HG03108 (cell line): ENCODE measurements around the gene PPP3R1.

Source experiments
- ATAC-seq: cut with Tn5 transposase; IDR thresholded peaks from one replicate; pipeline ENCODE4 v1.9.1; 2021; ENCODE audit warnings: moderate library complexity; ENCODE audit not compliant: unreplicated experiment

The PPP3R1 gene

DNA sequence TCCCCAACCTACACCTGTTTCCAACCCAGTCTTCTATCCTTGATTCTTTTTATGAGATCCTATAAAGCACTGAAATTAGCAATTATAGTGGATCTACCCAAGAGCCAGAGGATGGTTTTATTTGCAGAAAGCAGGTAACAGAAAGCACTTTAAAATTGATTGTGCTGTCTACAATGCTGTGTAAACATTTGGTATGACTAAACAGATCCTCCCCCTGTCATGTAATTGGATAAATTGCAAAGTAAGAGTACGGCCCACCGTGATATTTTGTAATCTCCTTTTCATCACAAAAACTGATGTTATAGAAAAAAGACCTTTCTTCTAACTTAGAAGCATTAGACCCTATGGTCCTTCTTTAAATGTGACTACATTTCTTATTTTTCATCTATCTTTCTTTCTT, 11.3 kb upstream of the PPP3R1 start:
- ATAC-seq = no peak

DNA sequence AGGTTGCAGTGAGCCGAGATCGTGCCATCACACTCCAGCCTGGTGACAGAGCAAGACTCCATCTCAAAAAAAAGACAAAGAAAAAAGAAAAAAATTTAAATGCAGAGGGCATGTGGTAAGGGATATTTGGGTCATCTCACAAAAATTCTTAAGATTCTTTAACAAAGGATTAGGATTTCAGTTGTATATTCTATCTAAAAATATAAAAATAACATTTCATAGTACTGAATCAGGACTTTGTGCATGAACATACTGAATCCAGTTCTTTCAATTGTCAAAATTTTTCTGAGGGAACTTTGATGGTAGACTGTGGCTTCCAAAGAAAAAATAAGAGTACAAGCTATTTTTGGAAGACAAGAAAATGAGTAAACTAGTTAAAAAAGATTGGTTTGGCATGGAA, 6.5 kb upstream of the PPP3R1 start:
- no peak for ATAC-seq

DNA sequence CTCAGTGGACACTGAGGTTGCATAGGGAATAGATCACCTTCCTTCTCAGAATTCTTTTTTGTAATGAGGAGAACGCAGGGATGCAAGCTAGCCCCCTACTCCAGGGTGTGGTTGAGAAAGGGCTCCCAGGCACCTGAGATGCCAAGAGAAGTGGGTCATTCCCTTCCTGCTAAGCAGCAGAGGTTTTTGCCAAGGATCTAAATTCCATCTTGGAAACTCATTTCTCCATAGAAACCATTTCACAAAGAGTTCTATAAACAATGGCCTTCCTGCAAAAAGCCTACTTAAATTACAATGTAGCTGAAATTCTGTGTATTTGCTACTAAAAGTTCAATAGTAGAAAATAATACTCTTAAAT, 3.7 kb upstream of the PPP3R1 start:
- ATAC-seq = no peak

DNA sequence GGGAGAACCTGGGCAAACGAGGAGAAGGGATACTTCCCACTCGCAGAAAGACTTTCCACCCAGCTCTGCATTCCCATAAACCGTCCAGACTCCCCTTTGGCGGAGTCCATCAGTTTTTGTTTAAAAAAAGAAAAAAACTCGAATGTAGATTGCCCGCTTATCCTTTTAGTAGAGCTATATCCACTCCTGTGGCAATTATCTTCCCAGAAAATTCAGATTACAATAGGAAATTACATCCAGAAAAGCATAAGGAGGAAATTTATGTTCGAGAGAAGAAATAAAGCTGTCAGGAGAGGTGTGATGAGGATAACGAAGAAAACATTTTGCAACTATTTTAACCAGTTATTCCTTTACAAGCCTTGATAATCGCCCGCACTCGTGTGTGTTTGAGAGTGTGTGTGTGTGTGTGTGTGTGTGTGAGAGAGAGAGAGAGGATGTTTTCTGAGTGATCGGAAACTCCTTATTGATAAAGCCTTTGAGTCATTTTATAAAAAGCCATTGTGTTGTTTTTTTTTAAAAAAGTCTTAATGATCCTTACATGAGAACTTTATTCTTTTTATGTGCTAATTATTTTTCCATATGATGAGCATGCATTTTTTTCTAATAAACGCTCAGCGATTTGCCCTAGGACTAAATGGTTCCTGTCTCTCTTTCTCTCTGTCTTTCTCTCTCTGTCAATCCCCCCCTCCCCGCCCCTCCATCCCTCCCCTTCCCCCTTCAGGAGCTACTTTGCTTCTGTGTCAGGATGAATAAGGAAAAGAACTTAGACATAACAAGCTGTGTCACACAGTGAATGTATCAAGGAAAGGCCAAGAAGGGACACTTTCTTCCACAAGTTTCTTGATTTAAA, 1.1 kb upstream of the PPP3R1 start:
- no peak for ATAC-seq

DNA sequence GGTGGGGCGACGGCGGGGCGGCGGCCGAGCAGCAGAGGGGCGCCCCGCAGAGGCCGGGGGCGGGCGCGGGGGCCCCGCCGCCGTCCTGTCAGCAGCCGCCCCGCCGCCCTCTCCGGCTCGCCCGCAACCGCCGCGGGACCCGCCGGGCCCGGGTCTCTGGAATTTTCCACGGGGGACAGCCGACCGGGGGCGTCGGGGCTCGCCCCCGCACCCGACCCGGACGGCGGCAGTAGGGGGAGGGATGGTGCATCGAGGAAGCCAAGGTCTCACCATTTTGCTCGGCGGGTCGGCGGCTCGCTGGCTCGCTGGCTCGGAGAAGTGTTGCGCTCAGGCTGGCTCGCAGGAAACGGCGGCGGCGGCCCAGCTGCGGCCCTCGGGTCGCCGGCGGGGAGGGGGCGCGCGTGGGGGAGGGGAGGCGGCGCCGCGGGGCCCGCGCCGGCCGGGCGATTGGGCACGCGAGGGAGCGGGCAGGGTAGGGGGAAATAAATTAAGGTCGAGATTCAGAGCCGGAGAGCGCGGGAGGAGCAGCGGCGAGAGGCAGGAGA, 405 bp downstream of the PPP3R1 start:
- ATAC-seq = peak; percentile 9

DNA sequence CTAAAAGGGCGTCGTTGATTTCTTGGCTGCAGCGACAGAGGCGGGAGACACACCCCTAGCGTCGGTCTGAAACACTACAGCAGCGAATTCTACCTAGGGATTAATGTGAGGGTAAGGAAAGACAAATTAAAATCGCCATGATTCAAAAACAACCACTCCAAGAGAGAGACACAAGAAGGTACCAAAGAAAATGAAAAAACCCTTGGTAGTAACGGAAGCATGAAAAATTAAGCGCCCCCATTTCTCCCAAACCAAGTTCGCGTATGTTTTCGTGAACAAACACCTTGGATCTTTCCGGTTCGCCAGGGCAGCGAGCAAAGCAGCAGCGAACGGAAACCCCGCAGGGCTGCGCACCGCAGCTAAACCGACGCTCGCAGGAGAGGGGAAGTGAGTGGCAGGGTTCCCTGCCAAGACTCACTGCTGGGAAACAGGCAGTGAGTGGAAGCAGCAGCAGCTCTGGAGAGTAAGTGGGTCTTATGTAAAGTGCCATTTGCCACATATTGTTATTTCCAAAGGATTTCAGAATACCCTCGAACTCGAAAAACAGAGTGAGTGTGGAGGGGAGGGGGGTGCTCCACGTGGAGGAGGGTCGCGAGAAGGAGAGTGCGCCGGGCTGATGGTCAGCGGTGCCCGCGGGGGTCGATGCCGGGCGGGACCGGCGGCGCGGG, 1.0 kb downstream of the PPP3R1 start:
- peak; percentile 45 for ATAC-seq

DNA sequence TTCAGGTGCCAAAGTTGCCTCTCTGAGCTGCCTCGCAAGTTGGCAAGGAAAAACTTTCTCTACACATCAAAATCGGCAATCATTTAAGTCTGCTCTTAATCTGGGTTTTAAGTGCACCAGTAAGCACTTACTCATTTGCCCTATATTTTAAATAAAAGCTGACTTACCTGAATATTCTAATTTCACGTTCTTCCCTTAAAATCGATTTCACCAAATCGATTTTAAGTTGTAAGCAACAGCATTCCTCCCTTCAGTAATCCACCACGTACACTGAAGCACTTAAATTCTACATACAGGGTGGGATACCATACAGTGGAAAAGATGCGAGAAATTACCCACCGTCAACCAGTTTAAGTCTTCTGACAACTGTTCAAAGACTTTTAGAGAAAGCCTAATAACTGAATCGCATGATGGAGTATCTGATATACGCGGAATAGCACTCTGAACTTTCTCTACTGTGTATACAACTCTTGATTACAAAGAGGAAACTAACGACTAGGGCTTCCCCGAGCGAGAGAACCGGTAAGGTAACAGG, 1.6 kb downstream of the PPP3R1 start:
- ATAC-seq = no peak

DNA sequence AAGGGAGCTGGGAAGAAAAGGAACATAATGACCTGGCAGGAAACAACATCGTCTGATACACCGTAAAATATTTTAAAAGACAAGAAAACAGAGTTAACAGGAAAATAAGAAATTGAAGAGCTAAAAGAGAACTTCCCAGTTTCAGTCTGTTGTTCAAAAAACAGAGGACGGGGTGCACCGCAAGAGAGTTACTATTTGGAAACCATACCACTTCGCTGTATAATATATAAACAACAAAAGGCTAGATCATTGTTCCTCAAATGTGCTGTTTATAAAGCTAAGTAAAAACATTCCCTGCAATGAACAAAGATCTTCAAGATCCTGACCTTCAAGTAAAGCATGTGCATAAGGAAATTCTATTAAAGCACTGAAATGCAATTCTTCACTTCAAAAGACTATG, 2.1 kb downstream of the PPP3R1 start:
- ATAC-seq = no peak

DNA sequence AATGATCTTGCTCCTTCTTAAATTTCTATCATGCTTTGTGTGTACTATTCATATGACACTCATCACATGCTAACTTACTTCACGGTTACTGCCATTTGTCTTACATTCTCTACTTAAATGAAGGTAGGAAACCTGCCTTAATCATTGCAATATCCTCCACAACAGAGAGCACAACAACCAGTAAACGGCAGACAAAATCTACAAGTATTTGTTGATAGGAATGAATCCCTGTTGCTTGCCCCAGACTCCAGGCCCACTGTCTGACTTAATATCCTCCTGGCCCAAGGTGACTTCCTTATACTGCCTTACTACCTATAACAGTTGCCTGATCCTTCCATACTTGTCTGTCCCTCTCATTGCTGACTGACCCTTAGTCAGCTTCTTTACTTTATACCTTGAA, 3.5 kb downstream of the PPP3R1 start:
- no peak for ATAC-seq

DNA sequence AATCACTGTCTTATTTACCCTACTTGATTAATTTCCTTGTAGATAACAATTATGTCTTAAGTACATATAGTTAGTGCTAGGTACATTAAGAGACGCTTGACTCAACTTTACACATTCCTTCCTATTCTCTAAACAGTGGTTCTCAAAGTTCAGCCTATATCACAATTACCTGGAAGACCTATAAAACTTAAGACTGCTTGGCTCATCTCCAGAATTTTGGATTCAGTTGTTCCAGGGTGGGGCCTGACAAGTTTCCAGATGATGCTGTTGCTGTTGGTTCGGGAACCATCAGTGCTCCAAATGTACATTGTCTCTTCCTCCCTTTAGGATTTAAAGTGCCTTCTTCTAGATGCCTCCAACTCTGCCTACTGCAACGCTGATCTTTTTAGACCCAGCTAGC, 4.0 kb downstream of the PPP3R1 start:
- no peak for ATAC-seq

DNA sequence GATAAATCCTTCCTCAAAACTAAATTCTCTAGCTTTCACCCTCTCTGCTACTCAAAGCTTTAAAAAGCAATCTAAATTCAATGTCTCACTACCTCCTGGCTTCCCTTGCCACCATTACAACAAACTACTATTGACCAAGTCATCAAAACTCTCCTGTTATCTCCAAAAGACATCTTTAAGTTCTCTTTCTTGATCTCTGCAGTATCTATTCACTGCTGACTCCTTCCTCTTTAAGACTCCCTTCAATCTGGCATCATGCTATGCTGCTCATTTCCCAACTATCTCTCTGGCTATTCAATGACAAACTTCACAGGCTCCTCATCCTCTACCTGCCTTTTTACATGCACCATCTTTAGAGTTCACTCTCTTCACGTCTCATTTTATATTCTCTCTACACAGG, 5.9 kb downstream of the PPP3R1 start:
- ATAC-seq = no peak

DNA sequence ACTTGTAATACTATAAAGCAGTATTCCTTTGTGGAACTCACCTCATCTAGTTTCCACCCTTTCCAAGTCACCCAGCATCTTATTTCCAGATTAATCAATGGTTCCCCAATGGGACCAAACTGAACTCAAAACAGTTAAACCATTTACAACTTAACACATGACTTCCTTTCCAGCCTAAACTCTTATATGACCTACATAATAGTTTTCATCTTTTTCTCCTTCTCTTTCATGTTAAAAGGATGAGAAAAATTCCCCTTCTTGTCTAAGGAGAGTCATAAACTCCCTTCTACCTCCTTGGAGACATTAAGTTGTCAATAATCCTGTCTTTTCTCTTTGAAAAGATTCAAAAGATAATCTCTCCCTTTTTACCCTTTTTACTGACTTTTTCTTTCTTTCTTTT, 6.7 kb downstream of the PPP3R1 start:
- no peak for ATAC-seq

DNA sequence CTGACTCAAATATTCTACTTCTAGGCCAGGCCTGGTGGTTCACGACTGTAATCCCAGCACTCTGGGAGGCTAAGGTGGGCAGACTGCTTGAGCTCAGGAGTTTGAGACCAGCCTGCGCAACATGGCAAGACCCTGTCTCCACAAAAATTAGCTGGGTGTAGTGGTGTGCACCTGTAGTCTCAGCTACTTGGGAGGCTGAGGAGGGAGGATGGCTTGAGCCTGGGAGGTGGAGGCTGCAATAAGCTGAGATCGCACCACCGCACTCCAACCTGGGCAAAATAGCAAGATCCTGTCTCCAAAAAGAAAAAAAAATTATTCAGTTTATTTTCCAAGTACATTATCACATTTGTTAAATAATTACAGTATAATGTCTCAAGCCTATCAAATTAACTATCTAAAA, 7.3 kb downstream of the PPP3R1 start:
- no peak for ATAC-seq

DNA sequence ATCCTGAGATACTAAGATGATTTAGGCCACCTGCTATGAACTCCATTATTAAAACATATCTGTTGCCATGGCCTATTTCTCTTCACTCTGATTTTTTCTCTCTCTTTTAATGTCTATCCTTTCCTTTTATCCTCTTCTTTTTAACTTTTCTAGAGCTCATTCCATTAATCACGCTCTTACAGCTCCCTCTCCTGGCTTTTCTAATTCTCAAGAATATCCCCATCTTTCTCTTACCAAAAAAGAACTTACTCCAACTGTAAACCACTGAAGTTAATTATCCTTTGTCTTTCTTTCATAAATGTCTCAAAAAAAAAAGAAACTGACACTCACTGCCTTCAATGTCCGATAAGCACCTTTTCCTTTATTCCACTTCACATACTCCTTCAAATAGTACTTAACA, 7.9 kb downstream of the PPP3R1 start:
- ATAC-seq = no peak

DNA sequence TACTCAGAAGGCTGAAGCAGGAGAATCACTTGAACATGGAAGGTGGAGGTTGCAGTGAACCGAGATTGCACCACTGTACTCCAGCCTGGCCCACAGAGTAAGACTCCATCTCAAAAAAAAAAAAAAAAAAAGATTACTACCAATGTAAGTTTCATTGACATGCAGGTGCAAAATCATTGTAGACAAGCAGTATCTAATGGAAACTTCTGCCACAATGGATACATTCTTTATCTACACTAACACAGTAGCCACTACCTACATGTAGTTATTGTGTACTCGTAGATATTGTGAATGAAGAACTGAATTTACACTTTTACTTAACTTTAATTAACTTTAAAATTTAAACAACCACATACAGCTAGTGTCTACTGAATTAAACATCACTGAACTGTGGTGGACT, 10.6 kb downstream of the PPP3R1 start:
- no peak for ATAC-seq

DNA sequence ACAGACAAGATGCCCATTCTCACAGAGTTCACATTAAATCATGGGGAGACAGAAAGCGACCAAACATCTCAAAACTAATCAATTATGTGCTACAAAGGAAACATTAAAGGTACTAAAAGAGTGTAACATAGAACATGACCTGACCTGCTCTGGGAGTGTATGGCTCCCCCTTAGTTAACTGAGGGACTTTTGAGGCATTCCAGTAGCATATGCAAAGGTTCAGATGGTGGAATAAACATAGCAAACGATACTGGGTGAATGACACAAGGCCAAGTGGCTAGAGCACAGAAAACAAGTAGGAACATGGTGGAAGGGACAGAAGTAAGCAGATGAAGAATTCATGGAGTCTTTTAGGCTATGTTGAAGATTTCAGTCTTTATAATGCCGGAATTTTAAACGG, 11.9 kb downstream of the PPP3R1 start:
- no peak for ATAC-seq

DNA sequence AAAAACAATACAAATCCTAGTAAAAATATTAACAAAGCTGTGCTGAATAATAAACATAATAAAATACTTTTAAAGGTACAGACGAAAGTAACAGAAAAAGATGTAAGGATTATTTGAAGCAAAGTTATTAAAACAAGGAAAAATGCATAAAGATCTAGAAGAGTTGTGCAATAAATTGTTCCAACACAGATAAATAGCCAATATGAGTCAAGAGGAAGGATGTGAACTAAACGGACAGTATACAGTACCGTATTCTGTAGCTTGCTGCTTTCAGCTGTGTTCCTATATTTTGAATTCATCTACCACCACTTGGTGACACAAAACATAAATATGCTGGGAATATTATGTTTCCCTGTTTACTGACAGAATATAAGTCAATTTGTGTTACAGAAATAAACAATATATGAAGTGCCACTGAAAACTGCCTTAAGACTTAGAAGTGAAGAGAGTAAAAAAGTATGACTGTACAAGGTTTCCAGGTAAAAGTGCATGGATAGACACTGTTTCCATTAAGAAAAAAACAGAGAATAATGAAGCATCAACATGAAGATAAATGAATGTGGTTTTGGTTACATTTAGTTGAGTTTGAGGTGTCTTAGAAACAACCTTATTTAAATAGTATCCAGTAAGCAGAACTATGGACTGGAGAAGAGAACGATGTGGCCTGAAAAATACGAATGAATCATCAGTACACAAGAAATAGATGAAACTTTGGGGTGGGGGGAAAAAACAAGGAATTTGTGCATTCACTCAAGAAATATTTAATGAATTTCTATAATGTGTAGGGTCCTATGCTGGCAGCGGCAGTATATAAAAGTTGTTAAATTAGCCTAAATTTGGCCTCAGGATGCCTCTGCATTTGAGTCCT, 13.1 kb downstream of the PPP3R1 start:
- ATAC-seq = no peak

DNA sequence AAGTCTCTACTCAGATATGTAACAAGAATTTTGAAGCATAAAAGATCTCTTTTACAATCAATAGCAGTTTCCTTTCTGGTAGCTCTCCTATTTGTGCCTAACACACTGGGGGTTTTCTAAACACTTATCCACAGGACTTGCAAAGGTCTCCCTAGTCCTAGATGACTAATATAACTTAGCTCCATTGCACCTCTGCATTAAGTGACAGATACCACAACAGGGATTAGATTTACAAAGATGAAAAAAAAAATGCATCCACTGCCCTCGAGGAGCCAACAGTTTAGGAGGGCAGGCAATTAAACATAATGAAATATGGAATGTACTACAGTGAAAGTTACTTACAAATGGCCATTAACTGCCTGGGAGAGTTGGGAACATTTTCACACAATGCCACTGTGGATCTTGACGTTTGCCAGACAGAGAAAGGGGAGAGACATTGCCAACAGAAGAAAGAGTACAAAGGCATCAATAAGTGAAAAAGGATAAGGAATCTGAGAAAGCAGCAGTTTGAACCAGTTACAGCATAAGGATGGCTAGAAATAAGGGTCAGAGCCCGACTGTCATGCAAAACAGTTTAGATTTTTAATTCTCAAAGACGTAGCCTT, 14.3 kb downstream of the PPP3R1 start:
- no peak for ATAC-seq

DNA sequence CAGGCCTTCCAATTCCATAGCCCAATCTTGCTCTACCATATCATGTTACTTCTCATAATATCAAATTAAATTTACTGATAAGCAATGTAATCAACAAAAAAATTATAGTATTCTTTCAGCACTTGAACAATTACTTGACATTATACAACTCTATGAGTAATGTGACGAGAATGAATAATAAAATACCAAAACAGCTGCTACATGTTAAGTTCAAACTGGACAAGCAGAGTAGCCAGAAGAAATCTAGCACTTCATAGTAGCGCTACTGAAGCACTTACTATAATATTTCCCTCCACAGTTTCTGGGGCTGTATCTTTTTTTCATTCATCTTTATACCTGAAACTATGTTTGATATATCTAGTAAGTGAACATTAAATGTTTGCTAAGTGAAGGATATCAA, 14.9 kb downstream of the PPP3R1 start:
- ATAC-seq = no peak

DNA sequence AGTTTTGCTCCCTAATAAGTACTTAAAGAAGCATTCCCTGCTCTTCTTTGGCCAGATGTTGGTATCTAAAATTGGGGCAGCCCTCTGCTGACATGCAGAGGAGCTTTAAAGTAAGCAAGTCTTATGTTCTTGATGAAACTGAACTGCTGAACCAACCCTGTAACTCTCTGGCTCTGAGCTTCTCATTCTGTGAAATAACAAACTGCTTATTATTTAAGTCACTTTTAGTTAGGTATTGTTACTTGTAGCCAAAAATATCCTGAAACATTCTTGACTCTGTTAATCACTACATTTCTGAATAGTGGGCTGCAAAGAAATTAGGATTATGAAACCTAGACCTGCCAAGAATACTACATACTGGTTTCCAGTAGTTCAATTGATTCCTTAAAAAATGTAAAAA, 15.5 kb downstream of the PPP3R1 start:
- no peak for ATAC-seq
